ENCODE measurements around the gene BEND5.

The BEND5 gene

GRCh38 chr1:48691429-48692001, 85.2 kb downstream of the BEND5 start (continued):
- TF ChIP-seq ZNF211 (tag by site-specific recombination; IDR thresholded peaks at IDR 0.05; ENCODE audit: low read depth), result no peak
- no peak for TF ChIP-seq EGR2 (tag by site-specific recombination; IDR thresholded peaks at IDR 0.05; ENCODE audit: low read depth)
- TF ChIP-seq SALL2 (tag by site-specific recombination; IDR thresholded peaks at IDR 0.05; ENCODE audit: borderline replicate concordance), result no peak
- TF ChIP-seq PBX3 (CRISPR knock-in tag; IDR thresholded peaks at IDR 0.05), result no peak
- TF ChIP-seq REST (tag by site-specific recombination; IDR thresholded peaks at IDR 0.05), result no peak
- no peak for TF ChIP-seq ZNF391 (tag by site-specific recombination; IDR thresholded peaks at IDR 0.05; ENCODE audit: borderline replicate concordance, low read depth)
- no peak for TF ChIP-seq ZBTB8A (tag by site-specific recombination; IDR thresholded peaks at IDR 0.05)
- TF ChIP-seq ZNF792 (tag by site-specific recombination; IDR thresholded peaks at IDR 0.05), result no peak
- TF ChIP-seq ZIC2 (tag by site-specific recombination; IDR thresholded peaks at IDR 0.05), result no peak
- TF ChIP-seq ZNF558 (tag by site-specific recombination; IDR thresholded peaks at IDR 0.05), result no peak

GRCh38 chr1:48688102-48688760, 88.5 kb downstream of the BEND5 start:
- H3K9me3 ChIP-seq (ENCODE audit: control insufficient read depth, insufficient read depth, low read depth, low read length), result no peaks in the 10 kb centered on the region
- ChIA-PET CTCF (interaction anchor here (0.6 to 2.4 kb wide), 7 partner anchors 9 to 122 kb away, joined by 3 to 11 read pairs (median 3); no protein-coding TSS in a partner anchor), POLR2A (no interaction called here)
- no peaks in the 10 kb centered on the region for H3K36me3 ChIP-seq (ENCODE audit: control insufficient read depth in 2 of 2, insufficient read depth in 1 of 2, low read length in 2 of 2)
- H3K27ac ChIP-seq (ENCODE audit: extremely low read depth, low read depth, low read length), result no peak overlapping the region
- no peak overlapping the region for H3K4me3 ChIP-seq (ENCODE audit: low read depth, low read length)
- TF ChIP-seq ZNF416 (tag by site-specific recombination; IDR thresholded peaks at IDR 0.05) (no peak), ZNF830 (tag by site-specific recombination; IDR thresholded peaks at IDR 0.05; ENCODE audit: low read depth) (no peak), ZNF155 (tag by site-specific recombination; IDR thresholded peaks at IDR 0.05) (no peak), ZFHX2 (tag by site-specific recombination; conservative IDR thresholded peaks at IDR 0.05) (no peak), ZNF514 (tag by site-specific recombination; IDR thresholded peaks at IDR 0.05) (no peak), ZNF366 (tag by site-specific recombination; conservative IDR thresholded peaks at IDR 0.05) (0 out of 2 replicates have a peak, but pooled peaks have one; percentile 47)
- no peaks in the 10 kb centered on the region for H3K4me1 ChIP-seq (ENCODE audit: control insufficient read depth, insufficient read depth, low read length)

GRCh38 chr1:48687282-48688045, 89.2 kb downstream of the BEND5 start:
- Histone ChIP-seq H3K4me1 (ENCODE audit: control insufficient read depth, insufficient read depth, low read length) (no peaks in the 10 kb centered on the region), H3K27ac (ENCODE audit: extremely low read depth, low read depth, low read length) (no peak overlapping the region), H3K36me3 (ENCODE audit: control insufficient read depth in 2 of 2, insufficient read depth in 1 of 2, low read length in 2 of 2) (no peaks in the 10 kb centered on the region), H3K4me3 (ENCODE audit: low read depth, low read length) (no peak overlapping the region), H3K9me3 (ENCODE audit: control insufficient read depth, insufficient read depth, low read depth, low read length) (no peaks in the 10 kb centered on the region)
- ChIA-PET POLR2A (no interaction called here), CTCF (interaction anchor here (0.5 to 2.4 kb wide), 6 partner anchors 10 to 121 kb away, joined by 3 to 11 read pairs (median 3); no protein-coding TSS in a partner anchor)
- TF ChIP-seq ZBTB17 (tag by site-specific recombination; IDR thresholded peaks at IDR 0.05), result 0 out of 2 replicates have a peak, but pooled peaks have one; percentile 20
- no peak for TF ChIP-seq ZNF132 (tag by site-specific recombination; IDR thresholded peaks at IDR 0.05; ENCODE audit: borderline replicate concordance)
- no peak for TF ChIP-seq GLIS2 (tag by site-specific recombination; IDR thresholded peaks at IDR 0.05)
- TF ChIP-seq ZNF394 (tag by site-specific recombination; IDR thresholded peaks at IDR 0.05; ENCODE audit: borderline replicate concordance), result peak; percentile 17; the same call in 1 of the 2 replicates
- TF ChIP-seq AEBP2 (tag by site-specific recombination; IDR thresholded peaks at IDR 0.05; ENCODE audit: borderline replicate concordance), result no peak
- no peak for TF ChIP-seq ZNF10 (tag by site-specific recombination; IDR thresholded peaks at IDR 0.05)
- TF ChIP-seq FEZF1 (tag by site-specific recombination; IDR thresholded peaks at IDR 0.05), result no peak
- peak; percentile 21; the same call in 1 of the 2 replicates for TF ChIP-seq EGR2 (tag by site-specific recombination; IDR thresholded peaks at IDR 0.05; ENCODE audit: low read depth)
- TF ChIP-seq ZXDB (tag by site-specific recombination; IDR thresholded peaks at IDR 0.05), result no peak
- TF ChIP-seq PRDM1 (tag by site-specific recombination; IDR thresholded peaks at IDR 0.05), result no peak
- TF ChIP-seq ZNF416 (tag by site-specific recombination; IDR thresholded peaks at IDR 0.05), result no peak
- TF ChIP-seq ZFHX2 (tag by site-specific recombination; conservative IDR thresholded peaks at IDR 0.05), result 0 out of 2 replicates have a peak, but pooled peaks have one; percentile 26
- TF ChIP-seq ZNF157 (tag by site-specific recombination; IDR thresholded peaks at IDR 0.05), result no peak

All from HEK293 (cell line).